ENCODE results near the gene ST6GALNAC3. TPM values are rescaled to one million over a fixed set of nuclear protein-coding genes. Genes with fewer than 3 reads are reported as not detected.

Gene ST6GALNAC3
- total RNA-seq, 1 experiment from 2014 or later, result 2.2 TPM

- TF ChIP-seq ELF1 (IDR thresholded peaks at IDR 0.05; ENCODE audit: borderline replicate concordance, low read depth) (no peak), CEBPB (IDR thresholded peaks at IDR 0.05; ENCODE audit: low read depth) (no peak)
Measured at GRCh38 chr1:76465030-76465429, 390.5 kb downstream of the ST6GALNAC3 start (continued).

- H3K27ac ChIP-seq (ENCODE audit: low read depth, low read length), result no peak overlapping the region
- ChIA-PET RAD21 (ENCODE audit: low non-redundant PET in 1 of 2, low total read pairs in 2 of 2, uncharacterized antibody in 2 of 2, unreplicated experiment in 2 of 2) (no interaction called here), CTCF (no interaction called here), POLR2A (no interaction called here)
- TF ChIP-seq SIN3A (IDR thresholded peaks at IDR 0.05; ENCODE audit: low read depth) (no peak), RAD21 (IDR thresholded peaks at IDR 0.05; ENCODE audit: low read depth) (no peak), CBX3 (IDR thresholded peaks at IDR 0.05; ENCODE audit: low read depth) (no peak)
- H3K4me1 ChIP-seq (ENCODE audit: control insufficient read depth in 1 of 2, insufficient read depth in 2 of 2, low read length in 2 of 2), result no peaks in the 10 kb centered on the region
- DNase-seq (ENCODE audit: low read depth, low spot score) (no peak), ATAC-seq (no peak)
- no peak overlapping the region for H3K9ac ChIP-seq (ENCODE audit: low read length)
- no peak overlapping the region for H2AFZ ChIP-seq (ENCODE audit: low read depth, low read length, poor library complexity, severe bottlenecking)
- H3K27me3 ChIP-seq (ENCODE audit: insufficient read depth, low read length), result no peaks in the 10 kb centered on the region
- H3K36me3 ChIP-seq (ENCODE audit: control insufficient read depth in 1 of 2, insufficient read depth in 2 of 2, low read length in 2 of 2), result no peaks in the 10 kb centered on the region
- H3K79me2 ChIP-seq (ENCODE audit: insufficient read depth, low read length), result no peaks in the 10 kb centered on the region
- no TSS peak for BruUV-seq (replicated peaks)
- H3K4me3 ChIP-seq (replicated peaks in 1 of 2; ENCODE audit: low read depth in 1 of 2, low read length in 2 of 2), result no peak overlapping the region
- 0 out of 2 replicates have a peak, but pooled peaks cover 3% of the 10 kb centered on the region for H3K9me2 ChIP-seq (ENCODE audit: insufficient read depth)
- no peaks in the 10 kb centered on the region for H4K20me1 ChIP-seq (ENCODE audit: insufficient read depth)
- no peaks in the 10 kb centered on the region for H3K9me3 ChIP-seq (ENCODE audit: control insufficient read depth in 1 of 2, insufficient read depth in 1 of 2, low read depth in 1 of 2, low read length in 2 of 2)
- H3K4me2 ChIP-seq (ENCODE audit: low read length), result no peak overlapping the region
- intact Hi-C loops (cut with micrococcal nuclease), result no loop called here
Measured at GRCh38 chr1:76470166-76470565, 395.6 kb downstream of the ST6GALNAC3 start.

- no TSS peak for BruUV-seq (replicated peaks)
- Histone ChIP-seq H3K79me2 (ENCODE audit: insufficient read depth, low read length) (no peaks in the 10 kb centered on the region), H3K27me3 (ENCODE audit: insufficient read depth, low read length) (no peaks in the 10 kb centered on the region), H3K27ac (ENCODE audit: low read depth, low read length) (no peak overlapping the region), H4K20me1 (ENCODE audit: insufficient read depth) (no peaks in the 10 kb centered on the region), H3K9ac (ENCODE audit: low read length) (no peak overlapping the region), H3K9me2 (ENCODE audit: insufficient read depth) (0 out of 2 replicates have a peak, but pooled peaks cover 3% of the 10 kb centered on the region), H3K4me1 (ENCODE audit: control insufficient read depth in 1 of 2, insufficient read depth in 2 of 2, low read length in 2 of 2) (no peaks in the 10 kb centered on the region), H3K4me3 (replicated peaks in 1 of 2; ENCODE audit: low read depth in 1 of 2, low read length in 2 of 2) (no peak overlapping the region), H3K36me3 (ENCODE audit: control insufficient read depth in 1 of 2, insufficient read depth in 2 of 2, low read length in 2 of 2) (no peaks in the 10 kb centered on the region), H3K4me2 (ENCODE audit: low read length) (no peak overlapping the region), H2AFZ (ENCODE audit: low read depth, low read length, poor library complexity, severe bottlenecking) (no peak overlapping the region), H3K9me3 (ENCODE audit: control insufficient read depth in 1 of 2, insufficient read depth in 1 of 2, low read depth in 1 of 2, low read length in 2 of 2) (no peaks in the 10 kb centered on the region)
- ChIA-PET POLR2A (no interaction called here), CTCF (no interaction called here), RAD21 (ENCODE audit: low non-redundant PET in 1 of 2, low total read pairs in 2 of 2, uncharacterized antibody in 2 of 2, unreplicated experiment in 2 of 2) (no interaction called here)
- DNase-seq (ENCODE audit: low read depth, low spot score) (no peak), ATAC-seq (no peak)
- intact Hi-C loops (cut with micrococcal nuclease), result no loop called here
- TF ChIP-seq ELF1 (IDR thresholded peaks at IDR 0.05; ENCODE audit: borderline replicate concordance, low read depth) (no peak), ZBTB33 (IDR thresholded peaks at IDR 0.05; ENCODE audit: extremely low read depth, insufficient replicate concordance, low read length) (no peak), ZNF274 (IDR thresholded peaks at IDR 0.05; ENCODE audit: low read depth, low read length) (no peak), REST (IDR thresholded peaks at IDR 0.05; ENCODE audit: low read depth) (no peak), SRF (IDR thresholded peaks at IDR 0.05; ENCODE audit: low read depth) (no peak), YY1 (IDR thresholded peaks at IDR 0.05; ENCODE audit: extremely low read depth, insufficient replicate concordance, low read depth, low read length) (no peak), MAX (IDR thresholded peaks at IDR 0.05) (no peak), ATF3 (IDR thresholded peaks at IDR 0.05) (no peak), FOSL1 (IDR thresholded peaks at IDR 0.05; ENCODE audit: low read depth) (no peak)
Measured at GRCh38 chr1:76471536-76471935, 397.0 kb downstream of the ST6GALNAC3 start.

Data from HCT116 (cell line).